ENCODE measurements around the gene METTL18.

Gene METTL18

GRCh38 chr1:169768161-169768560, 26.5 kb downstream of the METTL18 start:
- Histone ChIP-seq H3K4me1 (ENCODE audit: insufficient read depth, insufficient read length) (no peaks in the 10 kb centered on the region), H3K4me3 (ENCODE audit: insufficient read length, low read depth) (no peak overlapping the region), H3K9me3 (ENCODE audit: insufficient read depth, low read length) (no peaks in the 10 kb centered on the region), H3K9ac (ENCODE audit: insufficient read length, low read depth) (no peak overlapping the region), H3K27me3 (ENCODE audit: insufficient read depth, insufficient read length) (no peaks in the 10 kb centered on the region), H3K36me3 (ENCODE audit: insufficient read depth, insufficient read length, low read length) (no peaks in the 10 kb centered on the region)
- no peak for DNase-seq (ENCODE audit: low read depth, low spot score)
- TF ChIP-seq SUZ12 (IDR thresholded peaks at IDR 0.05; ENCODE audit: extremely low read depth, insufficient read depth, insufficient read length) (no peak), ZNF274 (IDR thresholded peaks at IDR 0.05; ENCODE audit: low read depth, low read length) (no peak), YY1 (IDR thresholded peaks at IDR 0.05; ENCODE audit: insufficient read depth, insufficient read length) (no peak)

DNA sequence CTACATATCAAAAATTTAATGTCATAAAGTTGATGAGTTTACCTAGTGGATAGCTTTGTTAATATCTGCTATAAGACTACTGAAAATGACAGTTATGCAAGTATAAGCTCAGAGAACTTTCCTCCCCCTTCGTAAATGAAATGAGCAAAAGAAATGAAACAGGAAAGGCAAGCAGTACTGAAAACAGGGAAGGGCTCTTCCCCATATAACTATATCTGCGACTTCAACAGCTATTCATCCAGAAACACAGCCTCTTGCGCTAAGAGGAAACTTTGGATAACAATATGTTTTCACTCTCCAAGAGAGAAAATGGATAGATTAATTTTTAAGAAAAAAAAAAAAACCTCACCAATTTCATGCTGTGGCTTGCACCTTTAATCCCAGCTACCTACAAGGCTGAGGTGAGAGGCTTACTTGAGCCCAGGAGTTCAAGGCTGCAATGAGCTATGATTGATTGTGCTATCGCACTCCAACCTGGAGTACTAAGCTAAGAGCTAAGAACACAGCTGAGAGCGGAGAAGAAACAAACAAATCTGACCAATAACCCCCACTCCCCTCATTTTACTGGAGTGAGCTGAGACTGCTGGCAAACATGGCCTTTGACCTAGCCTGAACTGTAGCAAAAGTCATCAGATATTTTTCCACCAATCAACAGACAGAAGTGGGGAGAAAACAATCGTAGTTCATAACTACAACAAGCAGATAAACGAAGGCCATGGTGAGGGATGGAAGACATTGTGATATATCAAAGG, 29.0 kb downstream of the METTL18 start:
- H3K36me3 ChIP-seq (ENCODE audit: insufficient read depth, insufficient read length, low read length) = no peaks in the 10 kb centered on the region
- H3K9me3 ChIP-seq (ENCODE audit: insufficient read depth, low read length) = no peaks in the 10 kb centered on the region
- H3K9ac ChIP-seq (ENCODE audit: insufficient read length, low read depth) = no peak overlapping the region
- no peak overlapping the region for H3K4me3 ChIP-seq (ENCODE audit: insufficient read length, low read depth)
- no peaks in the 10 kb centered on the region for H3K27me3 ChIP-seq (ENCODE audit: insufficient read depth, insufficient read length)
- DNase-seq (ENCODE audit: low read depth, low spot score) = no peak
- H3K4me1 ChIP-seq (ENCODE audit: insufficient read depth, insufficient read length) = no peaks in the 10 kb centered on the region
- TF ChIP-seq SUZ12 (IDR thresholded peaks at IDR 0.05; ENCODE audit: extremely low read depth, insufficient read depth, insufficient read length) = no peak
- TF ChIP-seq YY1 (IDR thresholded peaks at IDR 0.05; ENCODE audit: insufficient read depth, insufficient read length) = no peak
- TF ChIP-seq ZNF274 (IDR thresholded peaks at IDR 0.05; ENCODE audit: low read depth, low read length) = no peak

- no peaks in the 10 kb centered on the region for H3K4me1 ChIP-seq (ENCODE audit: insufficient read depth, insufficient read length)
- TF ChIP-seq SUZ12 (IDR thresholded peaks at IDR 0.05; ENCODE audit: extremely low read depth, insufficient read depth, insufficient read length) = no peak
- TF ChIP-seq YY1 (IDR thresholded peaks at IDR 0.05; ENCODE audit: insufficient read depth, insufficient read length) = no peak
- TF ChIP-seq ZNF274 (IDR thresholded peaks at IDR 0.05; ENCODE audit: low read depth, low read length) = no peak
- H3K9me3 ChIP-seq (ENCODE audit: insufficient read depth, low read length) = 0 out of 2 replicates have a peak, but pooled peaks cover 6% of the 10 kb centered on the region
- no peaks in the 10 kb centered on the region for H3K27me3 ChIP-seq (ENCODE audit: insufficient read depth, insufficient read length)
- H3K36me3 ChIP-seq (ENCODE audit: insufficient read depth, insufficient read length, low read length) = no peaks in the 10 kb centered on the region
- H3K9ac ChIP-seq (ENCODE audit: insufficient read length, low read depth) = no peak overlapping the region
- no peak overlapping the region for H3K4me3 ChIP-seq (ENCODE audit: insufficient read length, low read depth)
- DNase-seq (ENCODE audit: low read depth, low spot score) = no peak
Observed at GRCh38 chr1:169764919-169765318, 29.8 kb downstream of the METTL18 start.

DNA sequence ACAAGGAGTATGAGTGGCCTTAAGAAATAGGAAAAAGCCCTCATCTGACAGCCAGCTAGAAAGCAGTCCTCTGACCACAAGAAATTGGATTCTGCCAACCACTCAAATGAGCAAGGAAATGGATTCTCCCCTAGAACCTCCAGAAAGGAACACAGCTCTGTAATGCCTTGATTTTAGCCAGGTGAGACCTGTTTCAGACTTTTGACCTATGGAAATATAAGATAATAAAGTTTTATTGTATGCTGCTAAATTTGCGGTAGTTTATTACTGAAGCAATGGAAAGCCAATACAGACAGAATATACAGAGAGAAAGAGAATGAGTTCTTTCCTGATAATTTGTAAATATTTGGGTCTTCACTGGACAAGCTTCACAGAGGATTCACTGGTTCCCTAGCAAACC, 32.0 kb downstream of the METTL18 start:
- no peak overlapping the region for H3K9ac ChIP-seq (ENCODE audit: insufficient read length, low read depth)
- no peak overlapping the region for H3K4me3 ChIP-seq (ENCODE audit: insufficient read length, low read depth)
- no peak for DNase-seq (ENCODE audit: low read depth, low spot score)
- H3K27me3 ChIP-seq (ENCODE audit: insufficient read depth, insufficient read length) = no peaks in the 10 kb centered on the region
- no peaks in the 10 kb centered on the region for H3K36me3 ChIP-seq (ENCODE audit: insufficient read depth, insufficient read length, low read length)
- H3K4me1 ChIP-seq (ENCODE audit: insufficient read depth, insufficient read length) = no peaks in the 10 kb centered on the region
- H3K9me3 ChIP-seq (ENCODE audit: insufficient read depth, low read length) = peaks cover 28% of the 10 kb centered on the region
- no peak for TF ChIP-seq SUZ12 (IDR thresholded peaks at IDR 0.05; ENCODE audit: extremely low read depth, insufficient read depth, insufficient read length)
- no peak for TF ChIP-seq YY1 (IDR thresholded peaks at IDR 0.05; ENCODE audit: insufficient read depth, insufficient read length)
- TF ChIP-seq ZNF274 (IDR thresholded peaks at IDR 0.05; ENCODE audit: low read depth, low read length) = no peak

DNA sequence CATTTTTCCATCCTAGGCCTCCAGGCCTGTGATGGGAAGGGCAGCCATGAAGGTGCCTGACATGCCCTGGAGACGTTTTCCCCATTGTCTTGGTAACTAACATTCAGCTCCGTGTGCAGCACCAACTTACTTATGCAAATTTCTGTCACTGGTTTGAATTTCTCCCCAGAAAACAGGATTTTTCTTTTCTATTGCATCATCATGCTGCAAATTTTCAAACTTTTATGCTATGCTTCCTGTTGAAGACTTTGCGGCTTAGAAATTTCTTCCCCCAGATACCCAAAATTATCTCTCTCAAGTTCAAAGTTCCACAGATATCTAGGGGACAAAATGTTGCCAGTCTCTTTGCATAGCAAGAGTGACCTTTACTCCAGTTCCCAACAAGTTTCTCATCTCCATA, 35.7 kb downstream of the METTL18 start:
- H3K36me3 ChIP-seq (ENCODE audit: insufficient read depth, insufficient read length, low read length) = no peaks in the 10 kb centered on the region
- TF ChIP-seq SUZ12 (IDR thresholded peaks at IDR 0.05; ENCODE audit: extremely low read depth, insufficient read depth, insufficient read length) (no peak), YY1 (IDR thresholded peaks at IDR 0.05; ENCODE audit: insufficient read depth, insufficient read length) (no peak), ZNF274 (IDR thresholded peaks at IDR 0.05; ENCODE audit: low read depth, low read length) (no peak)
- H3K9me3 ChIP-seq (ENCODE audit: insufficient read depth, low read length) = peaks cover 33% of the 10 kb centered on the region
- no peak overlapping the region for H3K9ac ChIP-seq (ENCODE audit: insufficient read length, low read depth)
- no peaks in the 10 kb centered on the region for H3K27me3 ChIP-seq (ENCODE audit: insufficient read depth, insufficient read length)
- no peaks in the 10 kb centered on the region for H3K4me1 ChIP-seq (ENCODE audit: insufficient read depth, insufficient read length)
- no peak for DNase-seq (ENCODE audit: low read depth, low spot score)
- H3K4me3 ChIP-seq (ENCODE audit: insufficient read length, low read depth) = no peak overlapping the region

- Histone ChIP-seq H3K36me3 (ENCODE audit: insufficient read depth, insufficient read length, low read length) (no peaks in the 10 kb centered on the region), H3K9ac (ENCODE audit: insufficient read length, low read depth) (no peak overlapping the region), H3K9me3 (ENCODE audit: insufficient read depth, low read length) (peaks cover 13% of the 10 kb centered on the region), H3K27me3 (ENCODE audit: insufficient read depth, insufficient read length) (no peaks in the 10 kb centered on the region), H3K4me3 (ENCODE audit: insufficient read length, low read depth) (no peak overlapping the region), H3K4me1 (ENCODE audit: insufficient read depth, insufficient read length) (no peaks in the 10 kb centered on the region)
- no peak for DNase-seq (ENCODE audit: low read depth, low spot score)
- no peak for TF ChIP-seq ZNF274 (IDR thresholded peaks at IDR 0.05; ENCODE audit: low read depth, low read length)
- no peak for TF ChIP-seq YY1 (IDR thresholded peaks at IDR 0.05; ENCODE audit: insufficient read depth, insufficient read length)
- TF ChIP-seq SUZ12 (IDR thresholded peaks at IDR 0.05; ENCODE audit: extremely low read depth, insufficient read depth, insufficient read length) = no peak
Observed at GRCh38 chr1:169753549-169753948, 41.2 kb downstream of the METTL18 start.

GRCh38 chr1:169750041-169750440, 44.7 kb downstream of the METTL18 start:
- no peaks in the 10 kb centered on the region for H3K36me3 ChIP-seq (ENCODE audit: insufficient read depth, insufficient read length, low read length)
- no peak overlapping the region for H3K4me3 ChIP-seq (ENCODE audit: insufficient read length, low read depth)
- DNase-seq (ENCODE audit: low read depth, low spot score) = no peak
- no peaks in the 10 kb centered on the region for H3K4me1 ChIP-seq (ENCODE audit: insufficient read depth, insufficient read length)
- H3K9me3 ChIP-seq (ENCODE audit: insufficient read depth, low read length) = no peaks in the 10 kb centered on the region
- TF ChIP-seq SUZ12 (IDR thresholded peaks at IDR 0.05; ENCODE audit: extremely low read depth, insufficient read depth, insufficient read length) = no peak
- TF ChIP-seq YY1 (IDR thresholded peaks at IDR 0.05; ENCODE audit: insufficient read depth, insufficient read length) = no peak
- TF ChIP-seq ZNF274 (IDR thresholded peaks at IDR 0.05; ENCODE audit: low read depth, low read length) = no peak
- no peaks in the 10 kb centered on the region for H3K27me3 ChIP-seq (ENCODE audit: insufficient read depth, insufficient read length)
- no peak overlapping the region for H3K9ac ChIP-seq (ENCODE audit: insufficient read length, low read depth)
